GM23338 (cell line): ENCODE results near the gene AGFG1.

Experiments
- CREB1 ChIP-seq: fragments of 250-450 bp; sonication (Bioruptor Pico); IDR thresholded peaks from 2 replicates; pipeline ENCODE4 v1.5.0; 2020; ENCODE audit warnings: low read depth, mild to moderate bottlenecking, moderate library complexity
- CTCF ChIP-seq, 2 experiments: fragments of 200-600 bp in 1 of 2; sonication (generic) in 1 of 2; conservative IDR thresholded peaks; 2 replicates each; pipeline versions ENCODE4 v1.5.1 to v1.6.1; 2016 to 2017; ENCODE audit warnings: antibody characterized with exemption in 2 of 2, low read depth in 2 of 2, mild to moderate bottlenecking in 2 of 2, moderate library complexity in 1 of 2
- EZH2 ChIP-seq: fragments of 200-600 bp; sonication (generic); IDR thresholded peaks from one replicate; pipeline ENCODE4 v1.8.0; 2017; ENCODE audit warnings: antibody characterized with exemption, mild to moderate bottlenecking, low read depth; ENCODE audit not compliant: unreplicated experiment
- NANOG ChIP-seq: IDR thresholded peaks from 2 replicates; pipeline ENCODE4 v1.6.1; 2016; ENCODE audit warnings: antibody characterized with exemption, borderline replicate concordance
- POLR2AphosphoS5 ChIP-seq: IDR thresholded peaks from 2 replicates; pipeline ENCODE4 v1.6.1; 2016; ENCODE audit warnings: antibody characterized with exemption, low read depth
- STAT1 ChIP-seq: IDR thresholded peaks from one replicate; pipeline ENCODE4 v1.6.1; 2016; ENCODE audit warnings: antibody characterized with exemption; ENCODE audit not compliant: unreplicated experiment

GRCh38 chr2:227461811-227462461 lies 10.0 kb upstream of the AGFG1 start:
- TF ChIP-seq EZH2, result no peak
- no peak for TF ChIP-seq CTCF (conservative IDR thresholded peaks at IDR 0.05; ENCODE audit: low read depth in 2 of 2)
- no peak for TF ChIP-seq CREB1 (CRISPR knock-in tag)
- TF ChIP-seq STAT1, result no peak
- TF ChIP-seq POLR2AphosphoS5, result no peak
- no peak for TF ChIP-seq NANOG
